ENCODE results near the gene SKA1. TPM values are rescaled to one million over a fixed set of nuclear protein-coding genes. Genes with fewer than 3 reads are reported as not detected.

SKA1 gene
- total RNA-seq, 1 experiment from 2014 or later = 20.6 TPM

GRCh38 chr18:50439460-50440015, 64.7 kb downstream of the SKA1 start:
- Mint-ChIP-seq H3K4me1 (peaks cover 19% of the 10 kb centered on the region in 2 experiments), H3K27me3 (ENCODE audit: low read depth) (no peaks in the 10 kb centered on the region), H3K4me3 (no peak overlapping the region), H3K27ac (no peak overlapping the region), H3K9me3 (peaks cover 20 to 22% of the 10 kb centered on the region in 2 experiments), H3K36me3 (ENCODE audit: insufficient read depth in 1 of 3, low read depth in 3 of 3) (peaks cover 4 to 13% (median 6%) of the 10 kb centered on the region in 3 experiments; a peak in 5 of 7 replicates)
- H2BK120ac ChIP-seq (ENCODE audit: low read depth, low read length, poor library complexity, severe bottlenecking) = no peak overlapping the region
- no peak for DNase-seq
- H2BK5ac ChIP-seq (ENCODE audit: insufficient read length, low read length) = no peak overlapping the region
- no CpG with 5 or more reads among the region's 2 CpGs for WGBS (ENCODE audit: extremely low coverage, insufficient read length, low lambda C conversion rate)
- no peaks in the 10 kb centered on the region for H4K20me1 ChIP-seq (ENCODE audit: control insufficient read depth, insufficient read depth, insufficient read length)
- no peaks in the 10 kb centered on the region for H3K79me1 ChIP-seq (ENCODE audit: insufficient read depth, low read depth, low read length, poor library complexity, severe bottlenecking)
- no peak overlapping the region for H4K5ac ChIP-seq (ENCODE audit: insufficient read length, low read depth, low read length)
- no peak overlapping the region for H3K27ac ChIP-seq (ENCODE audit: insufficient read length, low read depth, low read length)
- no peaks in the 10 kb centered on the region for H3K27me3 ChIP-seq (ENCODE audit: insufficient read depth, low read length)
- H3K79me2 ChIP-seq (ENCODE audit: insufficient read depth, low read length) = no peaks in the 10 kb centered on the region
- H2BK12ac ChIP-seq (ENCODE audit: insufficient read length, low read depth, low read length) = no peak overlapping the region
- H2BK15ac ChIP-seq (ENCODE audit: low read depth, low read length) = no peak overlapping the region
- TF ChIP-seq, protein P1, sequence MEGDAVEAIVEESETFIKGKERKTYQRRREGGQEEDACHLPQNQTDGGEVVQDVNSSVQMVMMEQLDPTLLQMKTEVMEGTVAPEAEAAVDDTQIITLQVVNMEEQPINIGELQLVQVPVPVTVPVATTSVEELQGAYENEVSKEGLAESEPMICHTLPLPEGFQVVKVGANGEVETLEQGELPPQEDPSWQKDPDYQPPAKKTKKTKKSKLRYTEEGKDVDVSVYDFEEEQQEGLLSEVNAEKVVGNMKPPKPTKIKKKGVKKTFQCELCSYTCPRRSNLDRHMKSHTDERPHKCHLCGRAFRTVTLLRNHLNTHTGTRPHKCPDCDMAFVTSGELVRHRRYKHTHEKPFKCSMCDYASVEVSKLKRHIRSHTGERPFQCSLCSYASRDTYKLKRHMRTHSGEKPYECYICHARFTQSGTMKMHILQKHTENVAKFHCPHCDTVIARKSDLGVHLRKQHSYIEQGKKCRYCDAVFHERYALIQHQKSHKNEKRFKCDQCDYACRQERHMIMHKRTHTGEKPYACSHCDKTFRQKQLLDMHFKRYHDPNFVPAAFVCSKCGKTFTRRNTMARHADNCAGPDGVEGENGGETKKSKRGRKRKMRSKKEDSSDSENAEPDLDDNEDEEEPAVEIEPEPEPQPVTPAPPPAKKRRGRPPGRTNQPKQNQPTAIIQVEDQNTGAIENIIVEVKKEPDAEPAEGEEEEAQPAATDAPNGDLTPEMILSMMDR (conservative IDR thresholded peaks at IDR 0.05) = no peak
- no peak overlapping the region for H3K4me2 ChIP-seq (ENCODE audit: insufficient read depth, insufficient read length, low read length)
- no peak overlapping the region for H3T11ph ChIP-seq (ENCODE audit: low read length)
- H3K4me1 ChIP-seq (ENCODE audit: insufficient read depth, low read length) = no peaks in the 10 kb centered on the region
- no peak overlapping the region for H4K91ac ChIP-seq (ENCODE audit: insufficient read length, low read depth, low read length)
- no peak overlapping the region for H4K8ac ChIP-seq (replicated peaks; ENCODE audit: insufficient read length, low read depth, low read length)
- no peak overlapping the region for H3K14ac ChIP-seq (ENCODE audit: insufficient read depth, low read length)
- no peak overlapping the region for H2AK5ac ChIP-seq (ENCODE audit: insufficient read length, low read length)
- no peak overlapping the region for H2AFZ ChIP-seq (ENCODE audit: low read length)
- no peak overlapping the region for H3K4ac ChIP-seq (ENCODE audit: low read depth, low read length)
- H3K23me2 ChIP-seq (ENCODE audit: insufficient read length, low read depth, low read length, poor library complexity, severe bottlenecking) = no peaks in the 10 kb centered on the region
- H3K18ac ChIP-seq (ENCODE audit: insufficient read length, low read depth, low read length) = no peak overlapping the region
- peaks cover 9% of the 10 kb centered on the region for H3K9me3 ChIP-seq (ENCODE audit: control insufficient read depth, low read depth, low read length)
- no peak overlapping the region for H3K9ac ChIP-seq (ENCODE audit: extremely low read depth, insufficient read length, low read length)
- no peak overlapping the region for H2BK20ac ChIP-seq (ENCODE audit: low read depth, low read length, poor library complexity, severe bottlenecking)
- no peak overlapping the region for H3K56ac ChIP-seq (ENCODE audit: insufficient read length, low read depth, low read length)
- no peak overlapping the region for H3K23ac ChIP-seq (ENCODE audit: insufficient read length, low read depth, low read length)
